GM12801 (cell line): ENCODE data around the gene S100A1.

Experiments used
- CTCF ChIP-seq: IDR thresholded peaks from one replicate; pipeline ENCODE4 v1.5.1; 2011; ENCODE audit warnings: control low read depth; ENCODE audit not compliant: insufficient read length; ENCODE audit errors: extremely low read depth

Gene S100A1

GRCh38 chr1:153655333-153655732, 27.1 kb downstream of the S100A1 start:
- no peak for TF ChIP-seq CTCF

GRCh38 chr1:153658400-153659174, 30.4 kb downstream of the S100A1 start, which contains the start of gene SNAPIN:
Gene SNAPIN, plus strand, starts transcription at chr1:153658703. Its CDS starts 41 bp downstream, at chr1:153658744.
- no peak for TF ChIP-seq CTCF

GRCh38 chr1:153659175-153659534, 30.9 kb downstream of the S100A1 start:
- no peak for TF ChIP-seq CTCF

- TF ChIP-seq CTCF: no peak
These were observed 31.4 kb downstream of the S100A1 start for GRCh38 chr1:153659656-153660055.

GRCh38 chr1:153661111-153661708, 33.0 kb downstream of the S100A1 start:
- TF ChIP-seq CTCF: no peak

- TF ChIP-seq CTCF: no peak
These were observed 34.0 kb downstream of the S100A1 start for GRCh38 chr1:153662269-153662668.

GRCh38 chr1:153663211-153663610, 35.0 kb downstream of the S100A1 start:
- TF ChIP-seq CTCF: no peak
